ENCODE measurements around the gene CA5A. TPM values are rescaled to one million over a fixed set of nuclear protein-coding genes. Genes with fewer than 3 reads are reported as not detected.

The CA5A gene
- total RNA-seq, 4 donors from 2014 or later, result not detected

GRCh38 chr16:87844809-87845208 is 91.5 kb downstream of the CA5A start:
- Histone ChIP-seq H3K27me3 (no peaks in the 10 kb centered on the region), H3K9me3 (no peaks in the 10 kb centered on the region), H3K27ac (no peak overlapping the region), H3K4me3 (no peak overlapping the region), H3K36me3 (no peaks in the 10 kb centered on the region), H3K4me1 (no peaks in the 10 kb centered on the region)
- TF ChIP-seq POLR2A (IDR thresholded peaks at IDR 0.05) (no peak), CTCF (IDR thresholded peaks at IDR 0.05) (no peak)
- intact Hi-C loops (cut with DNase I; ENCODE audit: low total_unique reads), result no loop called here
- no peak for DNase-seq

- DNase-seq, result no peak
- TF ChIP-seq CTCF (IDR thresholded peaks at IDR 0.05), result no peak
- TF ChIP-seq POLR2A (IDR thresholded peaks at IDR 0.05), result no peak
- no peaks in the 10 kb centered on the region for H3K4me1 ChIP-seq
- H3K9me3 ChIP-seq, result no peaks in the 10 kb centered on the region
- H3K27ac ChIP-seq, result no peak overlapping the region
- no peaks in the 10 kb centered on the region for H3K27me3 ChIP-seq
- intact Hi-C loops (cut with DNase I; ENCODE audit: low total_unique reads), result no loop called here
- no peaks in the 10 kb centered on the region for H3K36me3 ChIP-seq
- H3K4me3 ChIP-seq, result no peak overlapping the region
These were observed 92.1 kb downstream of the CA5A start for GRCh38 chr16:87844120-87844733.

- no peak overlapping the region for H3K27ac ChIP-seq
These were observed 92.6 kb downstream of the CA5A start for GRCh38 chr16:87843678-87844105.

GRCh38 chr16:87842209-87842869 is 94.0 kb downstream of the CA5A start:
- Histone ChIP-seq H3K36me3 (no peaks in the 10 kb centered on the region), H3K27me3 (no peaks in the 10 kb centered on the region), H3K4me3 (no peak overlapping the region), H3K9me3 (no peaks in the 10 kb centered on the region), H3K4me1 (no peaks in the 10 kb centered on the region), H3K27ac (no peak overlapping the region)
- TF ChIP-seq CTCF (IDR thresholded peaks at IDR 0.05) (no peak), POLR2A (IDR thresholded peaks at IDR 0.05) (no peak)
- intact Hi-C loops (cut with DNase I; ENCODE audit: low total_unique reads), result no loop called here
- no peak for DNase-seq

More at GRCh38 chr16:87843678-87844105, 92.6 kb downstream of the CA5A start:
- Histone ChIP-seq H3K4me3 (no peak overlapping the region), H3K36me3 (no peaks in the 10 kb centered on the region), H3K27me3 (no peaks in the 10 kb centered on the region), H3K9me3 (no peaks in the 10 kb centered on the region), H3K4me1 (no peaks in the 10 kb centered on the region)
- TF ChIP-seq CTCF (IDR thresholded peaks at IDR 0.05) (no peak), POLR2A (IDR thresholded peaks at IDR 0.05) (no peak)
- DNase-seq, result no peak
- intact Hi-C loops (cut with DNase I; ENCODE audit: low total_unique reads), result no loop called here

GRCh38 chr16:87841340-87842208 is 94.8 kb downstream of the CA5A start:
- DNase-seq, result no peak
- Histone ChIP-seq H3K36me3 (no peaks in the 10 kb centered on the region), H3K9me3 (no peaks in the 10 kb centered on the region), H3K4me1 (no peaks in the 10 kb centered on the region), H3K4me3 (no peak overlapping the region), H3K27ac (no peak overlapping the region), H3K27me3 (no peaks in the 10 kb centered on the region)
- TF ChIP-seq POLR2A (IDR thresholded peaks at IDR 0.05), result no peak
- TF ChIP-seq CTCF (IDR thresholded peaks at IDR 0.05), result no peak
- intact Hi-C loops (cut with DNase I; ENCODE audit: low total_unique reads), result no loop called here

Measured in uterus (tissue), 4 donors.